Fibroblast of lung (primary cell): ENCODE data around the gene CENPI. TPM values are rescaled to one million over a fixed set of nuclear protein-coding genes. Genes with fewer than 3 reads are reported as not detected.

Experiments
- DNase-seq, 2 donors: peaks; one replicate each; pipeline versions ENCODE4 v3.0.0 to v3.0.0-alpha.2; 2010; ENCODE audit warnings: low read depth in 2 of 2
- H2AFZ ChIP-seq: 2 replicates; pipeline ENCODE4 v1.5.1; 2012; ENCODE audit warnings: low read length, control low read depth, inconsistent platforms
- H3K27ac ChIP-seq: 2 replicates; pipeline ENCODE4 v1.5.1; 2011; ENCODE audit warnings: low read length, control low read depth; ENCODE audit not compliant: insufficient read depth
- H3K27me3 ChIP-seq: 2 replicates; pipeline ENCODE4 v1.5.1; 2011; ENCODE audit warnings: mild to moderate bottlenecking, low read length; ENCODE audit not compliant: control insufficient read depth, insufficient read depth
- H3K36me3 ChIP-seq: 2 replicates; pipeline ENCODE4 v1.5.1; 2011; ENCODE audit warnings: low read length; ENCODE audit not compliant: control insufficient read depth, insufficient read depth
- H3K4me1 ChIP-seq: 2 replicates; pipeline ENCODE4 v1.5.1; 2011; ENCODE audit warnings: low read length; ENCODE audit not compliant: control insufficient read depth, insufficient read depth; ENCODE audit errors: extremely low read depth
- H3K4me2 ChIP-seq: 2 replicates; pipeline ENCODE4 v1.5.1; 2011; ENCODE audit warnings: low read length, control low read depth; ENCODE audit not compliant: insufficient read depth; ENCODE audit errors: extremely low read depth
- H3K4me3 ChIP-seq, 4 experiments: fragments of 200-600 bp in 1 of 4; sonication (generic) in 1 of 4; replicated peaks in 1 of 4; 2 replicates each; pipeline ENCODE4 v1.5.1; 2011 to 2016; ENCODE audit warnings: low read length in 4 of 4, low read depth in 3 of 4, mild to moderate bottlenecking in 3 of 4, control low read depth in 2 of 4, inconsistent platforms in 1 of 4, mixed read lengths in 1 of 4; ENCODE audit not compliant: insufficient read depth in 1 of 4; ENCODE audit errors: control extremely low read depth in 1 of 4
- H3K79me2 ChIP-seq: 2 replicates; pipeline ENCODE4 v1.5.1; 2012; ENCODE audit warnings: mild to moderate bottlenecking, low read length, inconsistent platforms; ENCODE audit not compliant: control insufficient read depth, insufficient read depth
- H3K9ac ChIP-seq: 2 replicates; pipeline ENCODE4 v1.5.1; 2011; ENCODE audit warnings: mild to moderate bottlenecking, low read length, control low read depth; ENCODE audit not compliant: insufficient read depth
- H3K9me3 ChIP-seq: 2 replicates; pipeline ENCODE4 v1.5.1; 2012; ENCODE audit warnings: low read depth, low read length; ENCODE audit not compliant: control insufficient read depth, insufficient read depth
- H4K20me1 ChIP-seq: 2 replicates; pipeline ENCODE4 v1.5.1; 2011; ENCODE audit warnings: low read length; ENCODE audit not compliant: control insufficient read depth, insufficient read depth; ENCODE audit errors: extremely low read depth
- CTCF ChIP-seq, 2 donors: IDR thresholded peaks in 1 of 2; conservative IDR thresholded peaks in 1 of 2; 1 replicate in 1 of 2; 2 replicates in 1 of 2; pipeline ENCODE4 v1.5.1; 2011 to 2012; ENCODE audit warnings: low read length in 2 of 2, control low read depth in 1 of 2, inconsistent platforms in 1 of 2, low read depth in 1 of 2, mild to moderate bottlenecking in 1 of 2
- EZH2 ChIP-seq: IDR thresholded peaks from 2 replicates; pipeline ENCODE4 v1.5.1; 2012; ENCODE audit warnings: low read length, control low read depth, mild to moderate bottlenecking; ENCODE audit errors: missing control alignments
- polyA plus RNA-seq, 2 donors: library from polyadenylated mRNA; depleted of rRNA in 1 of 2; stranded (reverse) in 1 of 2; unstranded in 1 of 2; fragments of >200 nt; gene quantifications; 2 replicates each; pipeline ENCODE4 v1.2.1, GENCODE V29; 2011 to 2012; ENCODE audit warnings: missing spikeins in 1 of 2
- total RNA-seq: library from RNA; depleted of rRNA; stranded (reverse); fragments of >200 nt; gene quantifications from 2 replicates; pipeline ENCODE4 v1.2.1, GENCODE V29; 2014

Gene CENPI
- total and polyA plus RNA-seq, 2 donors (not counting 1 experiment from before 2014, with no cell fraction given): 4.3 to 11.2 TPM

- no peaks in the 10 kb centered on the region for H3K9me3 ChIP-seq
- H3K27ac ChIP-seq: no peak overlapping the region
- no peaks in the 10 kb centered on the region for H3K79me2 ChIP-seq
- H3K4me1 ChIP-seq: no peaks in the 10 kb centered on the region
- no peaks in the 10 kb centered on the region for H3K36me3 ChIP-seq
- peak overlapping the region in 2 of 4 experiments; percentile 25 to 34 for H3K4me3 ChIP-seq
- H3K9ac ChIP-seq: no peak overlapping the region
- H2AFZ ChIP-seq: no peak overlapping the region
- DNase-seq: peak; percentile 1 to 74
- H4K20me1 ChIP-seq: no peaks in the 10 kb centered on the region
- H3K4me2 ChIP-seq: peak overlapping the region; percentile 30
- TF ChIP-seq EZH2 (no peak), CTCF (conservative IDR thresholded peaks at IDR 0.05 in 1 of 2, IDR thresholded peaks at IDR 0.05 in 1 of 2; ENCODE audit: low read depth in 1 of 2, low read length in 2 of 2) (no peak)
- H3K27me3 ChIP-seq: no peaks in the 10 kb centered on the region
Observed at GRCh38 chrX:101117701-101118100, 19.7 kb downstream of the CENPI start.

GRCh38 chrX:101136235-101136634, 38.2 kb downstream of the CENPI start:
- H3K9me3 ChIP-seq: no peaks in the 10 kb centered on the region
- H3K4me1 ChIP-seq: no peaks in the 10 kb centered on the region
- H3K4me3 ChIP-seq: no peak overlapping the region
- DNase-seq: peak in 1 of 2 donors; percentile 26
- H4K20me1 ChIP-seq: no peaks in the 10 kb centered on the region
- H2AFZ ChIP-seq: no peak overlapping the region
- no peaks in the 10 kb centered on the region for H3K36me3 ChIP-seq
- no peaks in the 10 kb centered on the region for H3K79me2 ChIP-seq
- no peak overlapping the region for H3K27ac ChIP-seq
- H3K9ac ChIP-seq: no peak overlapping the region
- no peak for TF ChIP-seq EZH2
- H3K4me2 ChIP-seq: no peak overlapping the region
- no peaks in the 10 kb centered on the region for H3K27me3 ChIP-seq

Other genes starting within 250 kb of the CENPI start
- not detected in 2 replicates for gene NOX1, start 223.8 kb upstream of the CENPI start, total RNA-seq
- gene NOX1, start 223.8 kb upstream of the CENPI start, polyA plus RNA-seq: not detected in 2 replicates
- under 0.01 and 0.17 TPM in 2 replicates for gene XKRX, start 169.3 kb upstream of the CENPI start, total RNA-seq
- 0.02 and 0.19 TPM in 2 replicates for gene XKRX, start 169.3 kb upstream of the CENPI start, polyA plus RNA-seq
- not detected in 2 replicates for gene ARL13A, start 128.5 kb upstream of the CENPI start, total RNA-seq
- gene ARL13A, start 128.5 kb upstream of the CENPI start, polyA plus RNA-seq: not detected in 2 replicates
- 10.3 and 14.2 TPM in 2 replicates for gene TRMT2B, start 46.1 kb upstream of the CENPI start, total RNA-seq
- 6.9 and 11.1 TPM in 2 replicates for gene TRMT2B, start 46.1 kb upstream of the CENPI start, polyA plus RNA-seq
- 11.6 and 28.6 TPM in 2 replicates for gene TMEM35A, start 19.3 kb upstream of the CENPI start, total RNA-seq
- 25.8 and 46.0 TPM in 2 replicates for gene TMEM35A, start 19.3 kb upstream of the CENPI start, polyA plus RNA-seq
- under 0.01 and 0.50 TPM in 2 replicates for gene DRP2, start 121.6 kb downstream of the CENPI start, total RNA-seq
- 0.59 and 0.64 TPM in 2 replicates for gene DRP2, start 121.6 kb downstream of the CENPI start, polyA plus RNA-seq
- 0.33 and 0.51 TPM in 2 replicates for gene TAF7L, start 193.1 kb downstream of the CENPI start, total RNA-seq
- gene TAF7L, start 193.1 kb downstream of the CENPI start, polyA plus RNA-seq: 0.27 and 0.66 TPM in 2 replicates